ENCODE results near the gene MUC12.

- TF ChIP-seq CTCF (IDR thresholded peaks at IDR 0.05) (no peak), POLR2A (IDR thresholded peaks at IDR 0.05) (no peak)
These were observed 2.6 kb downstream of the MUC12 start for GRCh38 chr7:100972002-100972347.

Data from esophagus squamous epithelium (tissue), 4 donors.